SK-N-SH (cell line): ENCODE data around the gene SSC4D. TPM values are rescaled to one million over a fixed set of nuclear protein-coding genes. Genes with fewer than 3 reads are reported as not detected.

Experiments
- CTCF ChIA-PET: fragments of 300-600, 350-600 bp; formaldehyde crosslinking; extraction: SDS; loops from one replicate; lab custom pipeline; 2021; lab: Yijun Ruan, JAX
- POLR2A ChIA-PET: fragments of 350-600 bp; sonication (Branson Sonifier 250); formaldehyde crosslinking; extraction: SDS; loops from one replicate; lab custom pipeline; 2020; ENCODE audit warnings: antibody characterized with exemption, inconsistent platforms; lab: Yijun Ruan, JAX
- DNase-seq: peaks from one replicate; pipeline ENCODE4 v3.0.0; 2012
- H2AFZ ChIP-seq: fragments of 200-600 bp; sonication (generic); 2 replicates; pipeline ENCODE4 v1.8.1; 2016; ENCODE audit warnings: antibody characterized with exemption, mild to moderate bottlenecking, low read depth
- H3F3A ChIP-seq: fragments of 200-600 bp; sonication (generic); replicated peaks from 2 replicates; pipeline ENCODE3; 2016; ENCODE audit warnings: antibody characterized with exemption, mild to moderate bottlenecking; ENCODE audit not compliant: insufficient read depth
- H3K27ac ChIP-seq, 2 experiments: fragments of 200-500 bp in 1 of 2; fragments of 200-600 bp in 1 of 2; sonication (Bioruptor generic) in 1 of 2; sonication (generic), shearing (Covaris generic) in 1 of 2; 2 replicates each; pipeline versions ENCODE4 v1.5.1 to v1.6.1; 2014 to 2016; ENCODE audit warnings: low read depth in 2 of 2, inconsistent platforms in 1 of 2, low read length in 1 of 2, mild to moderate bottlenecking in 1 of 2, mixed read lengths in 1 of 2
- H3K27me3 ChIP-seq: fragments of 200-600 bp; sonication (generic), shearing (Covaris generic); 2 replicates; pipeline ENCODE4 v1.6.1; 2016; ENCODE audit warnings: mixed run types; ENCODE audit not compliant: insufficient read depth
- H3K36me3 ChIP-seq, 2 experiments: fragments of 200-500 bp in 1 of 2; fragments of 200-600 bp in 1 of 2; sonication (Bioruptor generic) in 1 of 2; sonication (generic) in 1 of 2; replicated peaks in 1 of 2; 2 replicates each; pipeline versions ENCODE3 to v1.5.1; 2014 to 2016; ENCODE audit warnings: low read length in 1 of 2, mild to moderate bottlenecking in 1 of 2; ENCODE audit not compliant: insufficient read depth in 2 of 2, control insufficient read depth in 1 of 2
- H3K4me1 ChIP-seq, 2 experiments: fragments of 200-500 bp in 1 of 2; fragments of 200-600 bp in 1 of 2; sonication (Bioruptor generic) in 1 of 2; sonication (generic), shearing (Covaris generic) in 1 of 2; 2 replicates each; pipeline versions ENCODE4 v1.5.1 to v1.6.1; 2014 to 2016; ENCODE audit warnings: low read depth in 1 of 2, low read length in 1 of 2, mixed run types in 1 of 2; ENCODE audit not compliant: insufficient read depth in 2 of 2, control insufficient read depth in 1 of 2
- H3K4me2 ChIP-seq: fragments of 200-600 bp; sonication (generic), shearing (Covaris generic); 2 replicates; pipeline ENCODE4 v1.6.1; 2017; ENCODE audit warnings: mixed run types
- H3K4me3 ChIP-seq, 2 experiments: fragments of 200-500 bp in 1 of 2; fragments of 200-600 bp in 1 of 2; sonication (Bioruptor generic) in 1 of 2; sonication (generic), shearing (Covaris generic) in 1 of 2; 2 replicates each; pipeline versions ENCODE4 v1.5.1 to v1.8.1; 2014 to 2016; ENCODE audit warnings: low read depth in 2 of 2, inconsistent platforms in 1 of 2, low read length in 1 of 2, mild to moderate bottlenecking in 1 of 2, mixed read lengths in 1 of 2, moderate library complexity in 1 of 2
- H3K79me2 ChIP-seq: fragments of 200-600 bp; sonication (generic); 2 replicates; pipeline ENCODE4 v1.8.1; 2017; ENCODE audit warnings: mild to moderate bottlenecking; ENCODE audit not compliant: insufficient read depth
- H3K9ac ChIP-seq: fragments of 200-600 bp; sonication (generic); 2 replicates; pipeline ENCODE4 v1.6.1; 2017; ENCODE audit warnings: mixed run types
- H3K9me2 ChIP-seq: fragments of 200-600 bp; sonication (generic); 2 replicates; pipeline ENCODE4 v1.6.1; 2017; ENCODE audit warnings: mixed run types
- H3K9me3 ChIP-seq: fragments of 200-600 bp; sonication (generic); 2 replicates; pipeline ENCODE4 v1.6.1; 2017; ENCODE audit warnings: mixed run types, mild to moderate bottlenecking, moderate library complexity
- H4K20me1 ChIP-seq: fragments of 200-600 bp; sonication (generic); 2 replicates; pipeline ENCODE4 v1.6.1; 2017; ENCODE audit warnings: mild to moderate bottlenecking, mixed run types; ENCODE audit not compliant: insufficient read depth
- CHD2 ChIP-seq: fragments of 150-350 bp; IDR thresholded peaks from 2 replicates; pipeline ENCODE4 v1.6.1; 2018; ENCODE audit warnings: low read length; ENCODE audit not compliant: partially characterized antibody
- CTCF ChIP-seq: fragments of 200-600 bp; sonication (generic); IDR thresholded peaks from 2 replicates; pipeline ENCODE4 v1.6.1; 2017; ENCODE audit warnings: antibody characterized with exemption, mild to moderate bottlenecking, moderate library complexity
- EP300 ChIP-seq, 2 experiments: IDR thresholded peaks; 2 replicates each; pipeline versions ENCODE4 v1.4.0 to v1.6.1; 2012; ENCODE audit warnings: borderline replicate concordance in 1 of 2, low read depth in 1 of 2, low read length in 1 of 2
- FOSL2 ChIP-seq: IDR thresholded peaks from 2 replicates; pipeline ENCODE4 v1.4.0; 2012; ENCODE audit warnings: low read depth, mild to moderate bottlenecking, moderate library complexity, borderline replicate concordance
- FOXJ3 ChIP-seq: sonication (generic); formaldehyde crosslinking; IDR thresholded peaks from 2 replicates; pipeline ENCODE4 v1.5.1; 2020; ENCODE audit warnings: mild to moderate bottlenecking, missing genetic modification reagents
- FOXM1 ChIP-seq: IDR thresholded peaks from 2 replicates; pipeline ENCODE4 v1.4.0; 2012; ENCODE audit warnings: low read depth, mild to moderate bottlenecking
- GATA2 ChIP-seq: sonication (generic); formaldehyde crosslinking; IDR thresholded peaks from 2 replicates; pipeline ENCODE4 v1.5.0; 2020; ENCODE audit warnings: mild to moderate bottlenecking, missing genetic modification reagents
- NRF1 ChIP-seq: IDR thresholded peaks from 2 replicates; pipeline ENCODE4 v1.6.1; 2012; ENCODE audit warnings: low read depth, mild to moderate bottlenecking, low read length
- REST ChIP-seq: IDR thresholded peaks from 2 replicates; pipeline ENCODE4 v1.6.1; 2012; ENCODE audit warnings: mild to moderate bottlenecking, low read depth, low read length, moderate library complexity
- TAF1 ChIP-seq: IDR thresholded peaks from 2 replicates; pipeline ENCODE4 v1.6.1; 2012; ENCODE audit warnings: low read depth, mild to moderate bottlenecking, low read length, moderate library complexity, borderline replicate concordance
- WGBS: methylation state at CpG from one replicate; pipeline ENCODE4 v1.1.6; 2017; ENCODE audit warnings: low lambda C conversion rate; 5-methylcytosine and 5-hydroxymethylcytosine counted together
- polyA plus RNA-seq, 3 experiments: library from polyadenylated mRNA; depleted of rRNA; stranded (reverse); fragments of >200 nt; gene quantifications; 2 replicates each; pipeline ENCODE4 v1.2.3, GENCODE V29; 2012

Gene SSC4D
- polyA plus RNA-seq, 1 of the 3 experiments (the other 2 are of a cell fraction), result 2.0 TPM

DNA sequence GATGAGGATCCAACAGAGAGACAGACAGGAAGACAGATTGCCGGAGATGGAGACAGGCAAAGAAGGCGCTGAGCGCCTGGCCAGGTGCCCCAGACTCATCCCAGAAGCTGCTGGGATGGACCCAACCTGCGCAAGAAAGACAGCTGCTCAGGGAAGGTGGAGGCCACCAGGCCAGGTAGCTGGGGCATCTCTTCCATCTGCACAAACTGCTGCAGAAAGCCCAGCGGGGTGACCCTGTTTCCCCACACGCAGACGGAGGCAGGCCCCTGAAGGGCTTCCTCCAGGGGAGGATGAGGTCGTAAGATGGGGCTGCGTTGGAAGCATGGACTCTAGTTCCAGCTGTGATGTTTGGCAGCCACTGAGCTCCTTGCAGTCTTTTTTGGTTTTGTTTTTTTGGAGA, 34.2 kb downstream of the SSC4D start:
- Histone ChIP-seq H4K20me1 (no peaks in the 10 kb centered on the region), H3K4me3 (no peak overlapping the region), H3F3A (peaks cover 24% of the 10 kb centered on the region), H3K27ac (no peak overlapping the region), H3K9ac (no peak overlapping the region), H2AFZ (no peak overlapping the region), H3K4me2 (no peak overlapping the region), H3K27me3 (no peaks in the 10 kb centered on the region), H3K4me1 (peaks cover 3 to 27% of the 10 kb centered on the region in 2 experiments; a peak in 3 of 4 replicates), H3K9me2 (no peaks in the 10 kb centered on the region), H3K9me3 (no peaks in the 10 kb centered on the region), H3K36me3 (no peaks in the 10 kb centered on the region), H3K79me2 (no peaks in the 10 kb centered on the region)
- TF ChIP-seq GATA2 (CRISPR knock-in tag) (no peak), NRF1 (no peak), CHD2 (no peak), CTCF (no peak), FOSL2 (no peak), REST (no peak), FOXJ3 (CRISPR knock-in tag) (no peak), FOXM1 (no peak), TAF1 (no peak), EP300 (IDR thresholded peaks at IDR 0.05; ENCODE audit: borderline replicate concordance in 1 of 2, low read depth in 1 of 2, low read length in 1 of 2) (no peak)
- ChIA-PET CTCF (interaction anchor here (1.0 kb wide), 1 partner anchor 61 kb away, joined by 3 read pairs; no protein-coding TSS in a partner anchor), POLR2A (no interaction called here)
- DNase-seq, result no peak
- 95% methylated on average over 9 of the region's 9 CpGs for WGBS
